Endothelial cell (in vitro differentiated cells): Measurements from ENCODE around the gene SP7. TPM values are rescaled to one million over a fixed set of nuclear protein-coding genes. Genes with fewer than 3 reads are reported as not detected.
A peak's percentile ranks its signal among the peaks of the same experiment; 100 is the strongest.

Source experiments
- DNase-seq: peaks from one replicate; pipeline ENCODE4 v3.0.0; 2021; ENCODE audit warnings: low spot score
- H3K27ac Mint-ChIP-seq: one replicate; pipeline ENCODE4 v1.8.0; 2021; ENCODE audit warnings: mixed read lengths, inconsistent platforms; ENCODE audit not compliant: unreplicated experiment
- H3K27me3 Mint-ChIP-seq: one replicate; pipeline ENCODE4 v1.8.0; 2021; ENCODE audit warnings: mild to moderate bottlenecking, moderate library complexity, mixed read lengths, inconsistent platforms; ENCODE audit not compliant: unreplicated experiment
- H3K36me3 Mint-ChIP-seq: one replicate; pipeline ENCODE4 v1.8.0; 2021; ENCODE audit warnings: mild to moderate bottlenecking, low read depth, mixed read lengths, inconsistent platforms; ENCODE audit not compliant: unreplicated experiment
- H3K4me1 Mint-ChIP-seq: one replicate; pipeline ENCODE4 v1.8.0; 2021; ENCODE audit warnings: mild to moderate bottlenecking, mixed read lengths, inconsistent platforms; ENCODE audit not compliant: unreplicated experiment
- H3K4me3 Mint-ChIP-seq: one replicate; pipeline ENCODE4 v1.8.0; 2021; ENCODE audit warnings: mild to moderate bottlenecking, mixed read lengths, inconsistent platforms; ENCODE audit not compliant: unreplicated experiment
- H3K9me3 Mint-ChIP-seq: one replicate; pipeline ENCODE4 v1.8.0; 2021; ENCODE audit warnings: mixed read lengths, inconsistent platforms; ENCODE audit not compliant: unreplicated experiment
- total RNA-seq: library from RNA; stranded (reverse); fragmentation: NEBNext Ultra II Directional; extraction: Animal tissue kit (Norgen Biotek cat#: 25700); gene quantifications from one replicate; pipeline ENCODE4 v1.2.1, GENCODE V29; 2021; ENCODE audit not compliant: unreplicated experiment
- TF ChIP-seq, protein P1 (sequence below): fragments of 200-600 bp; sonication (generic); IDR thresholded peaks from one replicate; pipeline ENCODE4 v1.5.0; 2021; ENCODE audit warnings: antibody characterized with exemption; ENCODE audit not compliant: unreplicated experiment

Gene SP7
- total RNA-seq, 1 donor from 2014 or later, result 3.6 TPM

GRCh38 chr12:53380104-53380793, 44.1 kb upstream of the SP7 start, which contains the start of gene SP1:
SP1 (plus strand) TSS chr12:53380176; CDS start chr12:53380292, 116 bp downstream.
- H3K27me3 Mint-ChIP-seq, result peaks cover 2% of the 10 kb centered on the region
- TF ChIP-seq, protein P1, sequence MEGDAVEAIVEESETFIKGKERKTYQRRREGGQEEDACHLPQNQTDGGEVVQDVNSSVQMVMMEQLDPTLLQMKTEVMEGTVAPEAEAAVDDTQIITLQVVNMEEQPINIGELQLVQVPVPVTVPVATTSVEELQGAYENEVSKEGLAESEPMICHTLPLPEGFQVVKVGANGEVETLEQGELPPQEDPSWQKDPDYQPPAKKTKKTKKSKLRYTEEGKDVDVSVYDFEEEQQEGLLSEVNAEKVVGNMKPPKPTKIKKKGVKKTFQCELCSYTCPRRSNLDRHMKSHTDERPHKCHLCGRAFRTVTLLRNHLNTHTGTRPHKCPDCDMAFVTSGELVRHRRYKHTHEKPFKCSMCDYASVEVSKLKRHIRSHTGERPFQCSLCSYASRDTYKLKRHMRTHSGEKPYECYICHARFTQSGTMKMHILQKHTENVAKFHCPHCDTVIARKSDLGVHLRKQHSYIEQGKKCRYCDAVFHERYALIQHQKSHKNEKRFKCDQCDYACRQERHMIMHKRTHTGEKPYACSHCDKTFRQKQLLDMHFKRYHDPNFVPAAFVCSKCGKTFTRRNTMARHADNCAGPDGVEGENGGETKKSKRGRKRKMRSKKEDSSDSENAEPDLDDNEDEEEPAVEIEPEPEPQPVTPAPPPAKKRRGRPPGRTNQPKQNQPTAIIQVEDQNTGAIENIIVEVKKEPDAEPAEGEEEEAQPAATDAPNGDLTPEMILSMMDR, result no peak
- peak; percentile 85 for DNase-seq
- H3K27ac Mint-ChIP-seq, result peak within 1 kb of the TSS; percentile 97
- H3K9me3 Mint-ChIP-seq, result no peaks in the 10 kb centered on the region
- H3K4me1 Mint-ChIP-seq, result peaks cover 34% of the 10 kb centered on the region
- H3K4me3 Mint-ChIP-seq, result peak within 1 kb of the TSS; percentile 93
- H3K36me3 Mint-ChIP-seq, result peaks cover 25% of the 10 kb centered on the region

GRCh38 chr12:53379389-53380103, 43.4 kb upstream of the SP7 start:
- peaks cover 25% of the 10 kb centered on the region for H3K36me3 Mint-ChIP-seq
- TF ChIP-seq, protein P1, result no peak

GRCh38 chr12:53378724-53379388, 42.7 kb upstream of the SP7 start:
- H3K27me3 Mint-ChIP-seq, result peaks cover 2% of the 10 kb centered on the region
- DNase-seq, result no peak
- H3K4me3 Mint-ChIP-seq, result no peak overlapping the region
- peaks cover 25% of the 10 kb centered on the region for H3K36me3 Mint-ChIP-seq
- H3K9me3 Mint-ChIP-seq, result no peaks in the 10 kb centered on the region
- peaks cover 30% of the 10 kb centered on the region for H3K4me1 Mint-ChIP-seq
- TF ChIP-seq, protein P1, result no peak
- H3K27ac Mint-ChIP-seq, result no peak overlapping the region

More at GRCh38 chr12:53379389-53380103, 43.4 kb upstream of the SP7 start:
- DNase-seq, result peak; percentile 96
- peaks cover 32% of the 10 kb centered on the region for H3K4me1 Mint-ChIP-seq
- no peak overlapping the region for H3K27ac Mint-ChIP-seq
- no peak overlapping the region for H3K4me3 Mint-ChIP-seq
- H3K9me3 Mint-ChIP-seq, result no peaks in the 10 kb centered on the region
- H3K27me3 Mint-ChIP-seq, result peaks cover 2% of the 10 kb centered on the region

DNA sequence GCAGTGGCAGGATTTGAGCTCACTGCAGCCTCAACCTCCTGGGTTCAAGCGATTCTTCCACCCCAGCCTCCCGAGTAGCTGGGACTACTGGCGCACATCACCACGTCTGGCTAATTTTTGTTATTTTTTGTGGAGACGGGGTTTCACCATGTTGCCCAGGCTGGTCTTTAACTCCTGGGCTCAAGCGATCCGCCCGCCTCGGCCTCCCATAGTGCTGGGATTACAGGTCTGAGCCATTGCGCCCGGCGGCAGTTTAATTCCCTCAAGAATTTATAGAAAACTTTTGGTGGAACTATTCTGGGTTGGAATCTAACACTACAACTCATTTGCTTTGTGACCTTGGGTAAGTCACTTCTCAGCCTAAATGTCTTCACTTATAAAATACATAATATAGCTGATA, 42.1 kb upstream of the SP7 start:
- no peaks in the 10 kb centered on the region for H3K9me3 Mint-ChIP-seq
- H3K4me3 Mint-ChIP-seq, result no peak overlapping the region
- TF ChIP-seq, protein P1, result no peak
- H3K27ac Mint-ChIP-seq, result no peak overlapping the region
- DNase-seq, result no peak
- H3K36me3 Mint-ChIP-seq, result peaks cover 20% of the 10 kb centered on the region
- H3K27me3 Mint-ChIP-seq, result peaks cover 2% of the 10 kb centered on the region
- H3K4me1 Mint-ChIP-seq, result peaks cover 24% of the 10 kb centered on the region
